ENCODE results near the gene NOL4L. TPM values are rescaled to one million over a fixed set of nuclear protein-coding genes. Genes with fewer than 3 reads are reported as not detected.

Gene NOL4L
- total RNA-seq, 1 experiment from 2014 or later = 17.8 TPM

DNA sequence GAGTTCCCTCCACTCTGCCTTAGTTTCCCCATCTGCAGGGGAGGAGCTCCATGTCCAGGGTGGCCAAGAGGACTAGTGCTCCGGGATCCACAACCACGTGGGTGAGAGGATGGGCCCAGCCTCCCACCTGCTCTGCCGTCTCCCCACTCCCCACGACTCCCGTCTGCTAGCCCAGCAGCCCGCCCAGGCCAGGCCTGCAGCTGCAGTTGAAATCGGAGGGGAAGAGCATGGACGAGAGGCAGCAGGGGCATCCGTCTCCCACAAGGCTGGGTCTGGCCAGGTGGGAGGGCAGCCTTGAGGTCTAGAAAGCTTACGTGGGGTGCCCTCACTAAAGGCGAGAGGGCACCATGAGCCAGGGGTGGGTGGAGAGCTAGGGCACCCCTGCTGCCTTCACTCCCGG is 8.6 kb downstream of the NOL4L start:
- no peak for DNase-seq (ENCODE audit: low spot score)

- DNase-seq (ENCODE audit: low spot score) = no peak
These were observed 9.3 kb downstream of the NOL4L start for GRCh38 chr20:32575805-32576204.

- no peak for DNase-seq (ENCODE audit: low spot score)
These were observed 9.9 kb downstream of the NOL4L start for GRCh38 chr20:32575227-32575581.

- DNase-seq (ENCODE audit: low spot score) = peak; percentile 79
These were observed 10.6 kb downstream of the NOL4L start for GRCh38 chr20:32574296-32575226.

- DNase-seq (ENCODE audit: low spot score) = no peak
These were observed 11.8 kb downstream of the NOL4L start for GRCh38 chr20:32573167-32573851.

DNA sequence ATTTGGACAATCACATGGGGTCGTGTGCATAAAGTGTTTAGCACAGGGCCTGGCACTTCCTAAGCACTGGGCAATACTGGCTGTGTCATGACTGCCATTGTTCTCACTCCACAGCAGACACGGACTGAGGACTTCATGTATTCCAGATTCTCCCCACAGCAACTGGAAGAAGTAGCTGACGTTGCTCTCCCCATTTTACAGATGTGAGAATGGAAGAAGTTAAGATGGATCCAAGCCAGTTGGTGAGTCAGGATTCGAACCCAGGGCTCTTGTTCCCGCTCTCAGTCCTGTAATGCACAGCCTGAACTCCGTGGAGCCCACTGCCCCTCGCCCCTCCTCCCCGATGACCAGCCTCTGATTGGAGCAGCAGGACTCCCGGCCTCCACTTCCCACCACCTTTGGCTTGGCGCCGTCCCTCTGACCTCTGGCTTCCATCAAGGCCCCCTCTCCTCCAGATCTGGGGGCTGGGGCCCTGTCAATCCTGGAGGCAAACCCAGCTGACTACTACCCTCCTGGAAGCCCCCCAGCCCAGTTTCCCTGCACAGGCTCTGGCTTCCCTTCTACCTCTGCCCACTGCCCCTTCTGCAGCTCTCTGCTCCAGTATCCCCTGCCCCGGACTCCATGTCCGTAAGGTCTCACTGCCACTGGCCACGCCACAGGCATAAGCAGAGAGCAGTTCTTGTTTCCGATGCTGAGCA is 12.7 kb downstream of the NOL4L start:
- no peak for DNase-seq (ENCODE audit: low spot score)

DNA sequence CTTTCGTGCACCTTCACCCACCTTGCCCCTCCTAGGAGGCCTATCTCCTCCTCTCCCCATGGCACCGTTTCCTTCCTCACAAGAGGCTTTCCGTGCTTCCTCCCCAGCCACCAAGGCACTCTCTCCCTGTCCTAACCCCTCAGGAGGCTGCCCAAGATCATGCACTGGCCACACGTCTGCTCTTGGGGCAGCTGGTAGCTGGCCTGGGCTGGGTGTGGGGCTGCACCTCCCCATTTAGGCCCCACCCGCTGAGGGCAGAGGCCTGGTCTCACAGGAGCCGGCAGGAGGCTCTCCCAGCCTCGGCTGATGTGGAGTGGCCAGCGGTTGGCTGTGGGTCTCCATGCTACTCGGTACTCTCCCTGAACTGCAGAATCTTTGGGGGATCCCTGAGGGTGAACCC is 13.6 kb downstream of the NOL4L start:
- no peak for DNase-seq (ENCODE audit: low spot score)

GRCh38 chr20:32570401-32571190 is 14.5 kb downstream of the NOL4L start:
- DNase-seq (ENCODE audit: low spot score) = peak; percentile 52

GRCh38 chr20:32569380-32570305 is 15.5 kb downstream of the NOL4L start:
- DNase-seq (ENCODE audit: low spot score) = no peak

GRCh38 chr20:32569018-32569379 is 16.1 kb downstream of the NOL4L start:
- no peak for DNase-seq (ENCODE audit: low spot score)

DNA sequence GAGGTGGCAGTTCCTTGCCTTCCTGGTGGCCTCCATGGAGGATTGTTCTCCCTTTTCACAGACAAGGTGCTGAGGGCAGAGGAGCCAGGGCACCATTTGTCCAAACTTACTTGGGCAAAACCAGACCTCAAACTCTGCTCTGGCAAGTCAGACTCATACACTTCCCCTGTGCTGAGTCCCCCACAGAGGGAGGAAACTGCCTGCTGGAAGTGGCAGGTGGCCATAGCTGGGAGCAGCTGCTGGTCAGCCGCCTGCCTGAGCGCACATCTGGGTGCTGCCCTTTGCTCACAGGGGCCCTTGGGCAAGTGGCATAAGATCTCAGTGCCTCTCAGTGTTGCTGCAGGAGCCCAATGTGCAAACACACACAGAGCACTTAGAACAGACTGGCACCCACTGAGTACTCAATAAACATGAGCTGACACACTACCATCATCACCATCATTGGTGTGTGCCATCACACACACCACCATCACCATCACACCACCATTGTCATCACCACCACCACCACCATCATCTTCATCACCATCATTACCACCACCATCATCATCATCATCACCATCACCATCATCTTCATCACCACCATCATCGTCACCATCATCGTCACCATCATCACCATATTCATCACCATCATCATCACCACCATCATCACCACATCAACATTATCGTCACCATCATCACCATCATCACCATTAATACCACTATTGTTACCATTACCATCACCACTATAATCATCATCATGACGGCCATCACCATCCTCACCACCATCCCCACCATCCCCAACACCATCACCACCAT is 17.6 kb downstream of the NOL4L start:
- no peak for DNase-seq (ENCODE audit: low spot score)

DNA sequence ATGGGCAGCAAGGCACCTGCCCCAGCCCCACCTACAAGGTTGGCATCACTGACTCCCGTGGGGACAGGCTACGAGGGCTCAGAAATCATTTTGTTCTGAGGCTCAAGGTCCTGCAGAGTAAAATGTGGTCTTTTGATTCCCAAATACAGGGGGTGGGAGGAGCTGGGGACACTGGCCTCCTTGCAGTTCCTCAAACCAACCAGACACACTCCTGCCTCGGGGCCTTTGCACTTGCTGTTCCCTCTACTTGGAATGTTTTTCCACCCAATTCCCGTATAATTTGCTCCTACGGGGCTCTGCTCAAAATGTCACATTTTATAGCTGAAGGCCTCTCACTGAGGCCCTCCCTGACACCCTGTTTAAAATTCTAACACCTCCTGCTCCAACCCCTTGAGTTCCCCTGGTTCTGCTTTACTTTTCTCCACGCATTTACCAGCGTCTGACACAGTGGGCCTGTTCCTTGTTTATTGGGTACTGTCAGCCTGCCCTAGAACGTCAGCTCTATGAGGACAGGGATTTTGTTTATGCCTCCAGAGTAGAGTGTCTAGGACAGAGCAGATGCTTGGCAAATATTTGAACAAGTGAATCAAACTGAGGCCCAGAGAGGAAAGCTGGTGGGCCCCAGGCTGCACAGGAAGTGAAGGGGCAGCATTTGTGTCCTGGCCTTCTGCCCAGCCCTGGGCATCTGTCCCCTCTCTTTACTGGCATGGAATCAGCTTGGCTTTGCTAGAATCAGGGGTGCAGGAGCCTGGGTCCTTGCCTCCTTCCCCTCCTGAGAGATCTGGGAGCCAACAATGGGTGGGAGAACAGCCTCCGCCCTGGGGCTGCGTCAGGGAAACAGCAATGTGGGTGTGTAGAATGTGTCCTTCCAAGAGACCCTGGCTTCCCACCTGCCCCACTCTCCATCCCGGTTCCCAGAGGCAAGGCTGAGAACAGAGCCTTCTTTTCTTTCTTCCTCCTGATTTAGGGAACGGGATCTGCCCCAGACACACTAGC is 18.5 kb downstream of the NOL4L start:
- DNase-seq (ENCODE audit: low spot score) = no peak

DNA sequence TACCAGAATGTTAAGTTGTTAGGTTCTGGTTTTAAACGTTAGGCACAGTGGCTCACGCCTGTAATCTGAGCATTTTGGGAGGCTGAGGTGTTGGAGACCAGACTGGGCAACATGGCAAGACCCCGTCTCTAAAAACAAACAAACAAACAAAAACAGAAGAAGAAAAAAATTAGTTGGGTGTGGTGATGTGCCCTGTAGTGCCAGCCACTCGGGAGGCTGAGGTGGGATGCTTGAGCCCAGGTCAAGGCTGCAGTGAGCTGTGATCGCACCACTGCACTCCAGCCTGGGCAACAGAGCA is 19.4 kb downstream of the NOL4L start:
- no peak for DNase-seq (ENCODE audit: low spot score)

DNA sequence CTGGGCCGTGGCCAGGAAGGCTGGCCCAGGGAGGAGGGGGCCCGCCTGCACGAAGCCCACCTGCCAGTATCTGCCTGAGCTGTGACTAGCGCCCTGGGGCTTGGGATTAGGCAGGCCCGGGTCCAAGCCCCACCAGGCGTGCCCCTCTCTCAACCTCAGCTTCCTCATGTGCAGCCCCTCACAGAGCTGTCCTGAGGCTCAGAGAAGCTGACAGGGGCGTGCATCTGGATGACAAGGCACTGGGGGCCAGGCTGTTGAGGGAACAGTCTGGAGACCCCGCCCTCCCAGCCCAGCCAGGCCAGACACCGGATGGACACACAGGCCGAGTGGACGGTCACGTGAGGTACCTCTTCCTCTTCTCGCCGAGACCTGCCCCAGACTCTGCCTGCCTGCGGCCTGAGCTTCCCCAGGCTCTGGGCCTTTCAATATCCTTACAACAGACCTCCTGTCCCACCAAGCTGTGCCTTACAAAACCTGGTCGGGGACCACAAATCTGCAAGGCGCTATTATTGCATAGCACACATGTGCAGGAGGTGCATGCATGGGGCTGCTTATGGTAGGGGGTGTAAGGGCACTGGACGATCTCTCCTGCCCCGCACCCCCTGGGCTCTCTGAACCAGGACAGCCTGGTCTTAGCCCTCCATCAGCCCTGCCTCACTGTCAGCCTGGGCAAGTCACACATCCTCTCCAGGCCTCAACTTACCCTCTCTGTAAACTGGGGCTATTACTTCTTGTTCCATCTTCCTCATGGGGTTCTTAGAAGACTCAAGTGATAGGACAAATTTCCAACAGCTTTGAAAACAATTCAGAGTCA is 20.0 kb downstream of the NOL4L start:
- peak; percentile 27 for DNase-seq (ENCODE audit: low spot score)

GRCh38 chr20:32564440-32564839 is 20.7 kb downstream of the NOL4L start:
- no peak for DNase-seq (ENCODE audit: low spot score)

- no peak for DNase-seq (ENCODE audit: low spot score)
These were observed 21.5 kb downstream of the NOL4L start for GRCh38 chr20:32563311-32564272.

DNA sequence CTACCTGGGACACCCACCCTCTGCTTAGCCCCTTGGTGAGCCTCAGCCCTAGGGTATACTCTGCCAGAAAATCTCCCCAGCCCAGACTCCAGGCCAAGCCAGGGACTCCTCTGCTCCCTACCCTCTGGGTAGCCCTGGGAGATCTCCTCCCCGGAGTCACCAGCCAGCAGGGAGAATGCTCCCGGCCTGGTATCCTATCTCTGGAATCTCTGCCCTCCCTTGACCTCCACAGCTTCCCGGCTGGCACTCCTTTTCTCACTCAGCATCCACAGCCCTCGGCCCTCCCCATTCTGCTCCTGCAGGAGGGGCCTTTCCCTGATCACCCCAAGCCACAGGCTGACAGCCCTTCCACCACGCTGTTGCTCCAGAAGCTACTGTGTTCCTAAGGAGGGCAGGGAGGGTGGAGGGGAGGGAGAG is 22.6 kb downstream of the NOL4L start:
- DNase-seq (ENCODE audit: low spot score) = peak; percentile 75
